22Rv1 (cell line): ENCODE results near the gene UBE3D.

Experiments used
- H3K27ac ChIP-seq: fragments of 450-650 bp; 2 replicates; pipeline ENCODE4 v1.5.1; 2017
- CTCF ChIP-seq: fragments of 450-650 bp; IDR thresholded peaks from 2 replicates; pipeline ENCODE4 v1.5.1; 2017; ENCODE audit warnings: mild to moderate bottlenecking
- ZFX ChIP-seq: fragments of 450-650 bp; IDR thresholded peaks from 2 replicates; pipeline ENCODE4 v1.6.1; 2017; ENCODE audit warnings: antibody characterized with exemption, borderline replicate concordance

UBE3D gene

GRCh38 chr6:83096791-83097190 is 31.1 kb upstream of the UBE3D start:
- no peak for TF ChIP-seq CTCF
- no peak for TF ChIP-seq ZFX
- no peak overlapping the region for H3K27ac ChIP-seq

- H3K27ac ChIP-seq, result no peak overlapping the region
These were observed 27.2 kb upstream of the UBE3D start for GRCh38 chr6:83092756-83093399.

GRCh38 chr6:83086751-83087150 is 21.1 kb upstream of the UBE3D start:
- no peak overlapping the region for H3K27ac ChIP-seq

More at GRCh38 chr6:83092756-83093399, 27.2 kb upstream of the UBE3D start:
- TF ChIP-seq ZFX, result no peak
- no peak for TF ChIP-seq CTCF

GRCh38 chr6:83083476-83083875 is 17.8 kb upstream of the UBE3D start:
- H3K27ac ChIP-seq, result no peak overlapping the region
- TF ChIP-seq CTCF, result no peak
- TF ChIP-seq ZFX, result no peak

More at GRCh38 chr6:83086751-83087150, 21.1 kb upstream of the UBE3D start:
- TF ChIP-seq CTCF (no peak), ZFX (no peak)

GRCh38 chr6:83073615-83074014 is 8.0 kb upstream of the UBE3D start:
- H3K27ac ChIP-seq, result no peak overlapping the region
- TF ChIP-seq CTCF (no peak), ZFX (no peak)

GRCh38 chr6:83072726-83073125 is 7.1 kb upstream of the UBE3D start:
- H3K27ac ChIP-seq, result no peak overlapping the region
- TF ChIP-seq CTCF (no peak), ZFX (no peak)

- TF ChIP-seq CTCF, result no peak
- TF ChIP-seq ZFX, result no peak
These were observed 6.1 kb upstream of the UBE3D start for GRCh38 chr6:83071707-83072106.

More at GRCh38 chr6:83071707-83072106, 6.1 kb upstream of the UBE3D start:
- H3K27ac ChIP-seq, result no peak overlapping the region
